Hepatocyte (in vitro differentiated cells): ENCODE measurements around the gene ZNF789.

Source experiments
- CTCF ChIP-seq: fragments of 200-600 bp; sonication (generic); IDR thresholded peaks from 2 replicates; pipeline ENCODE4 v1.5.1; 2016; ENCODE audit warnings: antibody characterized with exemption, mild to moderate bottlenecking; ENCODE audit not compliant: poor library complexity
- EZH2 ChIP-seq: fragments of 200-600 bp; sonication (generic); IDR thresholded peaks from 2 replicates; pipeline ENCODE4 v1.6.1; 2016; ENCODE audit warnings: antibody characterized with exemption, mild to moderate bottlenecking, borderline replicate concordance
- EZH2phosphoT487 ChIP-seq: fragments of 200-600 bp; sonication (generic); IDR thresholded peaks from one replicate; pipeline ENCODE4 v1.6.1; 2018; ENCODE audit warnings: antibody characterized with exemption, mild to moderate bottlenecking, low read depth, moderate library complexity; ENCODE audit not compliant: unreplicated experiment, severe bottlenecking

GRCh38 chr7:99498546-99498944, 25.9 kb downstream of the ZNF789 start:
- TF ChIP-seq CTCF, result no peak
- TF ChIP-seq EZH2, result no peak
- TF ChIP-seq EZH2phosphoT487, result no peak
